ENCODE data around the gene AGBL1.

GRCh38 chr15:86162172-86162591 lies 82.5 kb downstream of the AGBL1 start:
- TF ChIP-seq CTCF (IDR thresholded peaks at IDR 0.05) (no peak), EZH2 (IDR thresholded peaks at IDR 0.05) (no peak), EZH2phosphoT487 (IDR thresholded peaks at IDR 0.05) (no peak)

Data from neural progenitor cell (in vitro differentiated cells).